ENCODE data around the gene EIF5A. TPM values are rescaled to one million over a fixed set of nuclear protein-coding genes. Genes with fewer than 3 reads are reported as not detected.
A peak's percentile ranks its signal among the peaks of the same experiment; 100 is the strongest.

EIF5A gene
- total and polyA plus RNA-seq, 2 donors (not counting 1 experiment from before 2014, with no cell fraction given), result 347 to 752 TPM

- no peak for DNase-seq (ENCODE audit: low read depth in 2 of 2)
- Histone ChIP-seq H4K20me1 (ENCODE audit: control insufficient read depth, extremely low read depth, insufficient read depth, low read length) (no peaks in the 10 kb centered on the region), H3K9ac (ENCODE audit: insufficient read depth, low read length) (no peak overlapping the region), H3K27me3 (ENCODE audit: control insufficient read depth, insufficient read depth, low read length) (peaks cover 38% of the 10 kb centered on the region), H3K4me2 (ENCODE audit: extremely low read depth, insufficient read depth, low read length) (peak overlapping the region; percentile 13), H3K4me1 (ENCODE audit: control insufficient read depth, extremely low read depth, insufficient read depth, low read length) (no peaks in the 10 kb centered on the region), H3K79me2 (ENCODE audit: control insufficient read depth, insufficient read depth, low read length) (no peaks in the 10 kb centered on the region), H3K27ac (ENCODE audit: insufficient read depth, low read length) (no peak overlapping the region), H2AFZ (ENCODE audit: low read length) (no peak overlapping the region), H3K4me3 (replicated peaks in 1 of 4; ENCODE audit: control extremely low read depth in 1 of 4, insufficient read depth in 1 of 4, low read depth in 3 of 4, low read length in 4 of 4) (no peak overlapping the region), H3K9me3 (ENCODE audit: control insufficient read depth, insufficient read depth, low read depth, low read length) (no peaks in the 10 kb centered on the region), H3K36me3 (ENCODE audit: control insufficient read depth, insufficient read depth, low read length) (no peaks in the 10 kb centered on the region)
- peak; percentile 81 for TF ChIP-seq EZH2 (IDR thresholded peaks at IDR 0.05; ENCODE audit: low read length, missing control alignments)
- no peak for TF ChIP-seq CTCF (conservative IDR thresholded peaks at IDR 0.05 in 1 of 2, IDR thresholded peaks at IDR 0.05 in 1 of 2; ENCODE audit: low read depth in 1 of 2, low read length in 2 of 2)
Measured at GRCh38 chr17:7293816-7294613, 13.4 kb upstream of the EIF5A start.

- Histone ChIP-seq H3K9me3 (ENCODE audit: control insufficient read depth, insufficient read depth, low read depth, low read length) (no peaks in the 10 kb centered on the region), H3K4me3 (replicated peaks in 1 of 4; ENCODE audit: control extremely low read depth in 1 of 4, insufficient read depth in 1 of 4, low read depth in 3 of 4, low read length in 4 of 4) (peak within 1 kb of the TSS in 1 of 4 experiments; percentile 10), H3K9ac (ENCODE audit: insufficient read depth, low read length) (no peak within 1 kb of the TSS), H3K27ac (ENCODE audit: insufficient read depth, low read length) (no peak within 1 kb of the TSS), H2AFZ (ENCODE audit: low read length) (no peak within 1 kb of the TSS), H3K27me3 (ENCODE audit: control insufficient read depth, insufficient read depth, low read length) (peaks cover 38% of the 10 kb centered on the region), H4K20me1 (ENCODE audit: control insufficient read depth, extremely low read depth, insufficient read depth, low read length) (no peaks in the 10 kb centered on the region), H3K36me3 (ENCODE audit: control insufficient read depth, insufficient read depth, low read length) (no peaks in the 10 kb centered on the region), H3K4me1 (ENCODE audit: control insufficient read depth, extremely low read depth, insufficient read depth, low read length) (no peaks in the 10 kb centered on the region), H3K4me2 (ENCODE audit: extremely low read depth, insufficient read depth, low read length) (peak within 1 kb of the TSS; percentile 23), H3K79me2 (ENCODE audit: control insufficient read depth, insufficient read depth, low read length) (no peaks in the 10 kb centered on the region)
- DNase-seq (ENCODE audit: low read depth in 2 of 2), result no peak
- no peak for TF ChIP-seq CTCF (conservative IDR thresholded peaks at IDR 0.05 in 1 of 2, IDR thresholded peaks at IDR 0.05 in 1 of 2; ENCODE audit: low read depth in 1 of 2, low read length in 2 of 2)
- TF ChIP-seq EZH2 (IDR thresholded peaks at IDR 0.05; ENCODE audit: low read length, missing control alignments), result peak; percentile 79
Measured at GRCh38 chr17:7294614-7295153, 12.7 kb upstream of the EIF5A start, which contains the start of gene YBX2. TSS of gene YBX2 (minus strand) at chr17:7294639. CDS start at chr17:7294500, 139 bp downstream.

Measured in fibroblast of lung (primary cell).